B cell (primary cell): ENCODE measurements around the gene TCF7. TPM values are rescaled to one million over a fixed set of nuclear protein-coding genes. Genes with fewer than 3 reads are reported as not detected.

Experiments
- ATAC-seq: fragments of 200-7000 bp; cut with Tn5 transposase; one replicate; pipeline ENCODE4 v1.10.0; 2021; ENCODE audit warnings: low read depth, mild to moderate bottlenecking, moderate number of reproducible peaks, moderate library complexity
- CTCF ChIA-PET: fragments of 350-600 bp; sonication (Branson Sonifier 250); formaldehyde crosslinking; loops from one replicate; lab custom pipeline; 2021; ENCODE audit warnings: antibody characterized with exemption, inconsistent platforms; lab: Charles Lee
- POLR2A ChIA-PET: fragments of 350-600 bp; sonication (Branson Sonifier 250); formaldehyde crosslinking; loops from one replicate; lab custom pipeline; 2021; ENCODE audit warnings: antibody characterized with exemption; lab: Charles Lee
- DNase-seq: peaks from one replicate; pipeline ENCODE4 v3.0.0; 2013
- H2AFZ ChIP-seq: 2 replicates; pipeline ENCODE4 v1.6.1; 2012; ENCODE audit warnings: mild to moderate bottlenecking, low read depth, low read length; ENCODE audit not compliant: insufficient read depth, poor library complexity, severe bottlenecking
- H3K27ac ChIP-seq, 2 donors: 1 replicate in 1 of 2; 2 replicates in 1 of 2; pipeline ENCODE4 v1.5.1; 2012 to 2013; ENCODE audit warnings: low read length in 2 of 2, mild to moderate bottlenecking in 2 of 2, moderate library complexity in 1 of 2
- H3K27me3 ChIP-seq, 4 experiments: fragments of 200-600 bp in 1 of 4; sonication (generic) in 1 of 4; replicated peaks in 1 of 4; 1 replicate in 2 of 4; 2 replicates in 2 of 4; pipeline versions ENCODE4 v1.6.1 to v1.7.0; 2013 to 2016; ENCODE audit warnings: low read length in 3 of 4, mild to moderate bottlenecking in 2 of 4, mixed read lengths in 1 of 4, moderate library complexity in 1 of 4; ENCODE audit not compliant: insufficient read depth in 4 of 4, control insufficient read depth in 3 of 4; ENCODE audit errors: control extremely low read depth in 1 of 4
- H3K36me3 ChIP-seq, 2 experiments: replicated peaks in 1 of 2; 1 replicate in 1 of 2; 2 replicates in 1 of 2; pipeline versions ENCODE4 v1.6.1 to v1.7.1; 2013; ENCODE audit warnings: low read length in 1 of 2; ENCODE audit not compliant: insufficient read depth in 2 of 2, control insufficient read depth in 1 of 2; ENCODE audit errors: control extremely low read depth in 1 of 2, extremely low read depth in 1 of 2
- H3K4me1 ChIP-seq, 2 donors: fragments of 200-600 bp in 1 of 2; sonication (generic) in 1 of 2; 1 replicate in 1 of 2; 2 replicates in 1 of 2; pipeline versions ENCODE4 v1.5.1 to v1.6.1; 2013 to 2017; ENCODE audit warnings: low read length in 2 of 2; ENCODE audit not compliant: control insufficient read depth in 2 of 2, insufficient read depth in 2 of 2
- H3K4me2 ChIP-seq: replicated peaks from 2 replicates; pipeline ENCODE3; 2012; ENCODE audit warnings: mild to moderate bottlenecking, low read depth, low read length; ENCODE audit not compliant: poor library complexity, severe bottlenecking
- H3K4me3 ChIP-seq, 5 experiments: fragments of 200-600 bp in 1 of 5; sonication (generic) in 1 of 5; 1 replicate in 3 of 5; 2 replicates in 2 of 5; pipeline versions ENCODE4 v1.5.1 to v1.7.0; 2011 to 2016; ENCODE audit warnings: low read length in 4 of 5, mild to moderate bottlenecking in 4 of 5, low read depth in 2 of 5, control low read depth in 1 of 5, moderate library complexity in 1 of 5; ENCODE audit not compliant: insufficient read depth in 1 of 5; ENCODE audit errors: control extremely low read depth in 1 of 5, extremely low read depth in 1 of 5
- H3K79me2 ChIP-seq: fragments of 200-600 bp; sonication (generic); one replicate; pipeline ENCODE4 v1.6.0; 2016; ENCODE audit warnings: low read length; ENCODE audit not compliant: control insufficient read depth, insufficient read depth
- H3K9ac ChIP-seq: fragments of 200-600 bp; sonication (generic); 2 replicates; pipeline ENCODE4 v1.6.1; 2017; ENCODE audit warnings: mild to moderate bottlenecking, low read length, moderate library complexity
- H3K9me3 ChIP-seq, 3 donors: one replicate each; pipeline versions ENCODE4 v1.6.1 to v1.7.1; 2013; ENCODE audit warnings: low read length in 2 of 3; ENCODE audit not compliant: control insufficient read depth in 2 of 3, insufficient read depth in 1 of 3; ENCODE audit errors: control extremely low read depth in 1 of 3
- H4K20me1 ChIP-seq: 2 replicates; pipeline ENCODE4 v1.6.0; 2012; ENCODE audit warnings: mild to moderate bottlenecking, low read length; ENCODE audit not compliant: insufficient read depth, control insufficient read depth, poor library complexity, severe bottlenecking
- H3K27ac Mint-ChIP-seq: one replicate; pipeline ENCODE4 v1.8.0; 2021; ENCODE audit warnings: mixed read lengths
- H3K27me3 Mint-ChIP-seq: one replicate; pipeline ENCODE4 v1.8.0; 2021; ENCODE audit warnings: mixed read lengths
- H3K4me1 Mint-ChIP-seq: one replicate; pipeline ENCODE4 v1.8.0; 2021; ENCODE audit warnings: mixed read lengths
- H3K4me3 Mint-ChIP-seq: one replicate; pipeline ENCODE4 v1.8.0; 2021; ENCODE audit warnings: mixed read lengths
- H3K9me3 Mint-ChIP-seq: one replicate; pipeline ENCODE4 v1.8.0; 2022; ENCODE audit warnings: mixed read lengths; ENCODE audit not compliant: insufficient read depth
- CTCF ChIP-seq: fragments of 200-600 bp; IDR thresholded peaks from one replicate; pipeline ENCODE4 v1.8.0; 2022; ENCODE audit warnings: antibody characterized with exemption, mild to moderate bottlenecking
- EZH2 ChIP-seq: IDR thresholded peaks from 2 replicates; pipeline ENCODE4 v1.6.1; 2012; ENCODE audit warnings: borderline replicate concordance, low read depth, mild to moderate bottlenecking, moderate library complexity, low read length; ENCODE audit not compliant: insufficient read depth, poor library complexity, severe bottlenecking
- WGBS: methylation state at CpG from one replicate; pipeline ENCODE4 v1.1.5; 2013; ENCODE audit warnings: missing lambda C conversion rate; ENCODE audit not compliant: insufficient coverage; 5-methylcytosine and 5-hydroxymethylcytosine counted together
- intact Hi-C: fragments of 100-400 bp; cut with micrococcal nuclease; formaldehyde crosslinking; loops from one replicate; pipeline ENCODE4 v1.10.0; 2022
- polyA plus RNA-seq: library from polyadenylated mRNA; depleted of rRNA; stranded (reverse); fragments of >200 nt; gene quantifications from 2 replicates; pipeline ENCODE4 v1.2.3, GENCODE V29; 2012
- total RNA-seq, 2 donors: library from RNA; stranded (reverse); fragments of 120-200 nt in 1 of 2; gene quantifications; 1 replicate in 1 of 2; 2 replicates in 1 of 2; pipeline versions ENCODE4 v1.2.3 to v1.2.4, GENCODE V29; 2013 to 2022

Gene TCF7
- total and polyA plus RNA-seq, 2 donors (not counting 1 experiment from before 2014, with no cell fraction given) = 26.8 to 61.1 TPM

GRCh38 chr5:134083517-134083916 lies 31.0 kb upstream of the TCF7 start:
- intact Hi-C loops = no loop called here
- Histone ChIP-seq H3K27me3 (no peaks in the 10 kb centered on the region), H3K4me1 (no peaks in the 10 kb centered on the region), H3K9ac (no peak overlapping the region), H4K20me1 (no peaks in the 10 kb centered on the region), H2AFZ (no peak overlapping the region), H3K36me3 (no peaks in the 10 kb centered on the region), H3K27ac (no peak overlapping the region), H3K79me2 (no peaks in the 10 kb centered on the region), H3K9me3 (no peaks in the 10 kb centered on the region), H3K4me2 (no peak overlapping the region), H3K4me3 (no peak overlapping the region)
- no peak for TF ChIP-seq CTCF
- no peak for DNase-seq
- no peaks in the 10 kb centered on the region for H3K4me1 Mint-ChIP-seq
- no peak for ATAC-seq
- H3K27ac Mint-ChIP-seq = no peak overlapping the region
- ChIA-PET POLR2A (no interaction called here), CTCF (interaction anchor here (0.6 to 1.6 kb wide), 4 partner anchors 17 to 57 kb away, joined by 3 to 9 read pairs (median 5); no protein-coding TSS in a partner anchor)
- H3K9me3 Mint-ChIP-seq = no peaks in the 10 kb centered on the region
- WGBS = 73% methylated on average over 4 of the region's 5 CpGs
- no peak overlapping the region for H3K4me3 Mint-ChIP-seq
- H3K27me3 Mint-ChIP-seq = no peaks in the 10 kb centered on the region

- Mint-ChIP-seq H3K27ac (no peak overlapping the region), H3K9me3 (no peaks in the 10 kb centered on the region), H3K27me3 (no peaks in the 10 kb centered on the region), H3K4me1 (no peaks in the 10 kb centered on the region), H3K4me3 (no peak overlapping the region)
- Histone ChIP-seq H3K4me3 (no peak overlapping the region), H3K4me2 (no peak overlapping the region), H3K27ac (no peak overlapping the region), H3K4me1 (no peaks in the 10 kb centered on the region), H3K79me2 (no peaks in the 10 kb centered on the region), H4K20me1 (no peaks in the 10 kb centered on the region), H3K9me3 (no peaks in the 10 kb centered on the region), H3K36me3 (no peaks in the 10 kb centered on the region), H2AFZ (no peak overlapping the region), H3K9ac (no peak overlapping the region), H3K27me3 (no peaks in the 10 kb centered on the region)
- CTCF ChIA-PET = interaction anchor here (0.6 to 2.9 kb wide), 4 partner anchors 17 to 57 kb away, joined by 3 to 9 read pairs (median 7); no protein-coding TSS in a partner anchor
- intact Hi-C loops = no loop called here
- WGBS = 96% methylated on average over 4 of the region's 5 CpGs
- POLR2A ChIA-PET = no interaction called here
- ATAC-seq (no peak), DNase-seq (no peak)
- TF ChIP-seq CTCF (no peak), EZH2 (no peak)
Measured at GRCh38 chr5:134084022-134084565, 30.4 kb upstream of the TCF7 start.
